Stimulated activated CD4-positive, alpha-beta T cell treated with anti-CD3 and anti-CD28 coated beads, TNF-alpha, amount 100 ng/mL, for 1 hour (primary cell): ENCODE results near the gene PITPNM3.
"Not testable (repeated sequence)": the region's sequence is repeated elsewhere in the genome, so short reads cannot be mapped to it uniquely, and the experiment has no call there.

ENCODE experiments used
- DNase-seq, 3 donors: peaks; one replicate each; pipeline ENCODE4 v3.0.0-alpha.2; 2020; ENCODE audit warnings: low read depth in 3 of 3, low spot score in 1 of 3

PITPNM3 gene

GRCh38 chr17:6502142-6502541 lies 54.2 kb downstream of the PITPNM3 start:
- DNase-seq = no peak

DNA sequence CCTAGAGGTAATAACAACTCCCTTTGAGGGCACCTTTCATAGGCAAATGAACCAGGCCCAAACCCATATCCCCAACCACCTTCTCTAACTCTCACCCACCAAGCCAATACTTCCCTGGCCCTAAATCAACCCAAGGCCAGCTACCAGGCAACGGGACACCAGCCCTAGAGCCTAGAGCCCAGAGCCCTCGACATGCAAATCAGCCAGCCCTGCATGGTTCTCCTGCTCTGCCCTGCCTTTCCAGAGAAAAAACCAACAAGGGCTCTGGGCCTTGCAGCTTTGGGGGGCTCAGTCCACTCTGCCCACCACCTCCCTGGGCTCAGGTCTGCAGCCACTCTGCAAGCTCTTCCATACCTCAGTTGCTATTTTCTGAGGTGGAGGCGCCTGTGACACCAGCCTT lies 55.0 kb downstream of the PITPNM3 start:
- DNase-seq = no peak

DNA sequence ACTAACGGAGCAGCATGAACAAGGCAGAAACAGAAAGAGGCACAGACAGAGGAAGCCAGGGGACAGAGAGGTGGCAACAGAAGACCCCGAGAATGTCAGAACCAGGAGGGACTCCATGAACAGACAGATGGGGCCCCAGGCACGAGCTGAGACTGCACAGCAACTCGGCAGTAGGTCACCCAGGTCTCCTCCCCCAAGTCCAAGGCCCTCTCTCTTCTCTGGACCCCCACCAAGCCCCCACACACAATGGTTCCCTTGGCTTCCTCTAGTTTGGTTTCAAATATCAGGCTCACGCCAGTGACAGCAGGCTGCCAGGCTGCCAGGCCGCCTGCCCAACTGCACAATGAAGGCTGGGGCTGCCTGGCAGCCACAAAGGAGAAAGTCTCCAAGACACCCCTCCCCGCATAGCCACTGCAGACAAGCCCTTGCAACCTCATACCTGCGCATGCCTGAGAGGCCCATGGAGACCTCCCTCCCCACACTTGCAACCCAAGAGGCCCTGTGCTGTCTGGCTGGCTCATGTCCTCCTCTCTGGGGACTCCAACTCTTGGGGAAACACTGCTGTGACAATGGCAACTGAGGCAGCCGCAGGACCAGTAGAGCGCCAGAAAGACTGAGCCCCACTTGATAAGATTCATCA lies 57.3 kb downstream of the PITPNM3 start:
- DNase-seq = no peak

GRCh38 chr17:6498356-6498755 lies 58.0 kb downstream of the PITPNM3 start:
- no peak for DNase-seq

DNA sequence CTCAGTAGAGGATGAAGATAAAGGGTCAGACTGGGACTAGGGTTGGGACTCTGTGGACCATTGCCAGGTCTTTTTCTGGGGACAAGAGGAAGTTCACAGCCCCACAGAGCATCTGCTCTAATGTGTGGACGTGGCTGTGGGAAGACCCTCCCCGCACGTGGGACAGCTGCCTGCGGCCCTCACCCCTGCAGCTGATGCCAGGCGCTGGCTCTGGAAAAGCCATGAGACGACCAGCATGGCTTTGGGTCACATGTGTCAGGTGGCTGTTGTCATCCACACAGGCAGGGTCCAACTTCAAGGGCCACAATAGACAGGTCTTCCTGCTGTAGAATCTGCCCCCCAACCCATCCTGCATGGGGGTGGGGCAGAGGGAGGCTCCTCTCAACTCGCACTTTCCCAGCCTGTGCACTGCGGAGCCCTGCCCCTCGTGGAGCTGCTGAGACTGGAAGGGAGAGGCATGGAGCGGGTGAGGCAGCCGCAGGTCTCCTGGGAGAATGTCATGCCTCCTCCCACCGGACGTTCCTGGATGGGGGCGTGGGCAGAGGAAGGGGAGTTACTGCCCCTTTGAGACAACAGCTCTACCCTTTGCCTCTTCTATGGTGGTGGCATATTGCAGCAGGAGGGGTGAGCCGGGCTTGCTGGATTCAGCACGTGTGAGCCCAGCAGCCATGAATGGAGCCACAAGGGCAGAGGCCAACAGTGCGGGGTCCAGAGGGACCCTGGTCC lies 58.7 kb downstream of the PITPNM3 start:
- no peak for DNase-seq

DNA sequence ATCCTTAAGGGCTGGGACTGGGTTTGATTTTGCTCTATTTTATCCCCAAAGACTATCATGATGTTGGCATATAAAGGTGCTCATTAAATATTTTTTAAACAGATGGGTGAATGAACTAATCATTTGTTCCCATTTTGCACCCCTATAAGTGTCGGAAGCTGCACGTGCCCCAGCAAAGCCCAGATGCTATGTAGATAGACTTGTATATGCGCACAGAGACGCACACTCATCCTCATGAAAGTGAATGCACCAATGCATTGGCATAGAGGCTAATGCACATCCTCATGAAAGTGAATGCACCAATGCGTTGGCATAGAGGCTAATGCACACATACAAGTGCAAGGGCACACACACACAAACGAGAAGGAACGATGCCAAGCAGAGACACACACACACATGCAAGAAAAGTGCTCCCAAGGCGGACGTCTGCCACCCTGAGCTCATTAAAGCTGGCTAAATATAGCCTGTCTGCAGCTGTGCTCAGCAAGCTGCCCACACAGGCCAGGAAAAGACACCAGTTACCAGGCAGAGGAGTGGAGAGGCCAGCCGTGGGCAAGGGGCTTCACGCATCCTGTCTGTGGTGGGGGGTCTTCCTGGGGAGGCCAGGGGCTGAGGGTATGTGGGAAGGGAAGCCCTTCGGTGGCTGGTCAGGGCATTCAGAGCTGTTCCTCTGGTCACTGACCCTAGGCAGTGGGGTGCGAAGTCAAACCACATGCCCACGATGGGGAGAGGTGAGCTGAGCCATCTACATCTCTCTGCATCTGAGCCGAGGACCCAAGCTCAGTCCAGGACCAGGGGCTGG lies 59.5 kb downstream of the PITPNM3 start:
- DNase-seq = no peak

DNA sequence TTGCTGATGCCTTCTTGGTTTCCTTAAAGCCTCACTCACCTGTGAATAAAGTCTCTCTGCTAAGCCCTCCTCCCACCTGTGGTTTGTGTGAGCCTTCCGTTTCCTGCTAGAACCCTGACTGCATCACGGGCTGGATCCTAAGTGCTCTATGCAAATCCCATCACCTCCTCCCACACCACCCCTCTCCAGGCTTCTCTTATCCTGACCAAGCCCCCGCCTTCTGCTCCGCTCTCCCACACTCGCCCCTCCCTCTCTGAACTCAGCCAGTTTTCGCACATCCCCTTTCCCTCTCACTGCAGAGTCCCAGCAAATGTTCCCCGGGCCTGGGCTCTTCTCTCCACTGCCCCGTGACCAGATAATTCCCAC lies 60.3 kb downstream of the PITPNM3 start:
- DNase-seq = no peak

- no peak for DNase-seq
Measured at GRCh38 chr17:6495450-6496115, 60.8 kb downstream of the PITPNM3 start.

DNA sequence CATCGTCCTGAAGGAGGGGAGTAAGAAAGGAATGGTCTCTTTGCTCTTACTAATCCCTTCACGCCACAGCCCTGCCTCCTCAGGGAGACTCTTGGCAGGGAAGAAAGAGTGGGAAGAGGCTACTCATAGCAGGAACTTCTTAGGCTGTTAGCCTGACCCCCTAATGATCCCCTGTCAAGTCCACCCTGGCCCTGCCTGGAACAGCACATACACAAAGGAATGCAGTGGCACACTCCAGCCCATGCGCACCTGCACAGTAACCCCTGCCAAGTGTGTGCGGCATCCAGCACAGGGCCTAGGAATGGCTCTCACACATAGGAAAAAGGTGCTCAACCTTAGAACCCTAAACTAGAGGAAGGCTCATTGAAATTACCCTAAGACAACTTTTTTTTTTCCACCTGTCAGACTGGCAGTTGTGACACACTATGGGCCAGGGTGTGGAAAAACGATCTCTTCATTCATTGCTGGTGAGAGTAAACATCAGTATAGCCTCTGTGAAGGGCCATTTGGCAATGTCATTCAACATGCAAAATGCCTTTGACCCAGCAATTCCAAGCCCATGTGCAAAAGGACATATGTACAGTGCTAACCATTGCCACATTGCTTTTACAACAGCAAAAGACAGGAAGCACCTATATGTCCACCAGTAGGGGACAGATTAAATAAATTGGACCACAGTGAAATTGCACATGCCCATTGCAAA lies 62.0 kb downstream of the PITPNM3 start:
- DNase-seq = no peak

DNA sequence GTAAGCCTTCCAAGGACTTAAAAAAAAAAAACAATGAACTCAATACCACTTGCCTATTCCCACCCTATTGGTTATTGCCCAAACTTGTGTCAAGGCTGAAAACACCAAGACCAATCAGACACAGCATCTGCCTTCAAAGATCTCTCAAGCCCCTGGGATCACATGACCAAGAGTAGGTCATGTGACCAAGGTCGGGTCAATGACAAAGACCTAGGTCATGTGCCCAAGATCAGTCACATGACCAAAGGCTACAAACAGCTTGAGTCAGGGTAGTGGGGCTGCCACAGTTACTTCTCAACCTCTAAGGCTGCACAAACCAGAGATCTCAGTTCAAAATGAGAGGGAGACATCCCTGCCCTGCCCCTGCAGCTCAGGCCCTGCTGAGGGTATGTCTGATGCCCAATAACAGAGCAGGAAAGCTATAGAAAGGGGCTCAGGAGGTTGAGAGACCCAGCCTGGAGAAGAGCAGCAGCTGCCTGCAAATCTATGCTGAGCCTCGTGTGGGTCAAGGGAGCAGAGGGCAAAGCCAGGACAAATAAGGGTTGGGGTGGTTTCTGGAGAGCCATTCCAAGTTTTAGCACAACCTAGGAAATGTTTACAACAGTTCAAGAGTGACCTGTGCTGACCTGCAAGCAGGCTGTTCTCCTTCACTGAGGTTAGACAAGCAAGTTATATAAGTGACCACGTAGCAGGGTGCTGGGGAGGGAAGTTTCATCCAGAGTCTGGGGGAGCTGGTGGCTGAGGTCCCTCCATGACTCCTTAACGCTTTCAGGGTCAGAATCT lies 63.3 kb downstream of the PITPNM3 start:
- DNase-seq = no peak

GRCh38 chr17:6491071-6491700 lies 65.2 kb downstream of the PITPNM3 start:
- no peak for DNase-seq

DNA sequence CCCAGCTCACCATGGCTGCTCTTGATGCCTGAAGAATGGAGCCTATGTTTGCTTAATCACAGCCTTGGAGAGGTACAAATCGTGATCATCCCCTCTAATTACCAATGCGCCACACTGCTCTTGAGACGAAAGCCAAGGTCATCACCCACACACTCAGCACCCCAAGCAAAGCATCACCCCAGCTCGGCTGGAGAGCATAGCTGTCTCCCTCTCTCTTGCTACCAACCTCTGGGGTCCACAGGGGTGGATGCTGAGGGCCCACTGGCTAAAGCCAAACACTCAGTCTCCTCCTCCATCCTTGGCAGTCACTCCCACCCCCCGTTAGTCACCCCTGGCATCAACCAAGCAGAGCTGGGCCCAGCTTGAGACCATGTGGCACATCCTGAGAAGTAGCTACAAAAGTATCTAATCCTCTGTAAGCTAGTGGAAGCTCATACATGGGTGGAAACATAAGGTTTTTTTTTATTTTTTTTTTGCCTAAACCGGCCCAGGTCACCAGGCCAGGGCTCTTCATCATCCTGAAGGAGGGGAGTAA lies 67.3 kb downstream of the PITPNM3 start:
- DNase-seq = no peak

DNA sequence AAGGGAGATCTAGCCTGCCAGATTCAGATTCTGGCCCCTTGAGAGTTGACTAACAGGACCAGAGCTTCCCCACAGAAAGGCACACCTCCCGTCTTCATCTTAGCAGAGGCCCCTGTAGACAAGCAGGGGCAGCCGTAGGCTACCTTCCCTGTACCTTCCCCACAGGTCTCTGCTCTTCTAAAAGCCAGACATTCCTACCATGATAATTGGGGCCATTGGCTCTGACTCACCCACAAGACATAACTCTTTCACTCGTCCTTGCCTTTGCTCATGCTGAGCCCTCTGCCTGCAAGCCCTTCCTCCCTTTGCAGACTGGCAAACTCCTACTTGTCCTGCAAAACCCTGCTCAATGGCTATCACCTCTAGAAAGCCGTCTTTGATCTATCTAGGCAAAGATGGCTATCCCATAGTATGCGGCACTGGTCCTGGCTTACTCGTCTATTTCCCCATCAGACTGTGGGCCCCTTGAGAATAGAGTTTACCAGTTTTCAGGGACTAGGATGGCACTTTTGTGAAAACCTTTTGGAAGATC lies 68.3 kb downstream of the PITPNM3 start:
- DNase-seq = no peak

DNA sequence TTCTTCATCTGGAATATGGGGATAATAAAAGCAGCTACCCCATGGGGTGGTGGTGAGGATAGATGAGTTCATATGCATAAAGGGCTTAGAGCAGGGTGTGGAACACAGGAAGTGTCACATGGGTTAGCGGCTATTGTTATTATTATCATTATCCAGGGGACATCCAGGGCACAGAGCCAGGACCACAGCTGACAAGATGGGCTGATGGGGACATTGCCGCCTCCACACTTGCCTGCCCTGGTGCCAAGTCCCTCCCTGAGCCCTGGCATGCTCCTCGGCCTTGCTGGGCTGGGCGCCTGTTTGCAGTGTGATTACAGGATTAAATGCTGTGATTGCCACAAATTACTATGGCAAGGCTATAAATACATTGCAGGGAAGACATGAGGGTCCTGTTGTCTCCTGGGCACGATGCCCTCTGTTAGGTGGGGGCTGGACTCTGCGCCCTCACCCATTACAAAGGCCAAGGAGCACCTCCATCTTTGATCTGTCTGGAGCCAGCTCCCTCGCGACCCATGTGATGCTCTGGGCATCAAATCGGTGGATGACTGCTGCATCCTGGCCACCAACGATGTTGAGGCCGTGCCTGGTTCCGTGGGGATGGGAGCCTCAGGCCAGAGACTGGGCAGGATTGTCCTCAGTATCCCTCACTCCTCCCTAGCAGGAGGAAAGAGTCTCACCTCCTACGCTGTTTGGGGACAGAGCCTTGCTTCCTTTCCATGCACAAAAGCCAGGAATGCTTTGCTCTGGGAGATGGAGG lies 68.9 kb downstream of the PITPNM3 start:
- DNase-seq = no peak

- DNase-seq = no peak
Measured at GRCh38 chr17:6485646-6486412, 70.5 kb downstream of the PITPNM3 start.

DNA sequence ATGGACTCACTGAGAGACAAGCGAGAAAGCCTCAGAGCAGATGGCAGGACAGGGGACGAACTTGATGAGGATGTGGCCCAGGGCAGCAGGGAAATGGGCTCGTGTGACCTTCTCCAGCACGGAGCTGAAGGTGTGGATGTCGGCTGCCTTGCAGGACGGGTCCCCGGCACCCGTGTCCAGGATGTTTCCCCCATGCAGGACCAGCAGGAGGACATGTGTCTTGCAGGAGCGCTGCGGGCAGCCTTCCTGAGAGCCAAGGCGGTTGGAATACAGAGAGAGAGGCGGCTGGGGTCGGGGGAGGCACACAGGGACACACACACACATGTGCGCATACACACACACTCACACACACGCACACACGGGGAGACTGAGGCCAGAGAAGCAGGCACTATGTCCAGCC lies 72.8 kb downstream of the PITPNM3 start:
- DNase-seq = no peak

GRCh38 chr17:6482796-6483195 lies 73.6 kb downstream of the PITPNM3 start:
- not testable (repeated sequence) for DNase-seq

DNA sequence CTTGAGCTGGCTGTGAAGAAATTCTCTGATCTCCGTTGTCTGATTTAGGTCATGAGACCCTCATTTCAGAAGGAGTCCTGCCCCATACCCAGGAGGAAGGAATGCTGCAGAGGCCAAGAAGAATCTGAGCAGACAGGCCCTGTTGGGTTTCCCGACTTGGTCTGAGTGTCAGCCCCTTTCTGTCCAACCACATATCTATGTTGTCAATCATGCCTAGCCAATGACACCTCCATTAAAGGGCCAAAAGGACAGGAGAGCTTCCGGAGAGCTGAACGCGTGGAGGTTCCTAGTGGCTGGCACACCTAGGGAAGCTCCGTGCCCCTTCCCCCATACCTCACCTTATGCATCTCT lies 74.3 kb downstream of the PITPNM3 start:
- DNase-seq = no peak
